DLD1 (cell line): ENCODE measurements around the gene TMEM18.

Source experiments
- in situ Hi-C: cut with HindIII; loops from 2 replicates; pipeline ENCODE4 v1.10.0; 2017; ENCODE audit warnings: low sequenced_read_pairs

Gene TMEM18

DNA sequence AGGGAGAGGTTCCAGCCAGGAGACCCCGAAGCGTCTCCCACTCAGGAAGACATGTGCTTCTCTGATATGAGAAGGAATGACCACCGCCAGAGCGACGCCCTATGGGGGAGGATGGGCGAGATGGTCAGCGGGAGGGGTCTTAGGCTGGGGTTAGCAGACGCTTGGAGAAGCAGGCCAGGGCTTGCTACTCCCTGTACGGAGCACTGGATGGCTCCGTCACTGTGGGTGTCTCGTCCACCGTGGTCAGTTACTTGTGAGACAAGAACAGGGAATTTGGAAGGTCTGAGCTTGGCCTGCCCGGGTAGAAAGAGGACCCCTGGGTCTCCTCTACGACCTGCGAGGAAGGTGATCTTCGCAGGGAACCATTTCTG is 39.8 kb downstream of the TMEM18 start:
- in situ Hi-C loops: no loop called here

DNA sequence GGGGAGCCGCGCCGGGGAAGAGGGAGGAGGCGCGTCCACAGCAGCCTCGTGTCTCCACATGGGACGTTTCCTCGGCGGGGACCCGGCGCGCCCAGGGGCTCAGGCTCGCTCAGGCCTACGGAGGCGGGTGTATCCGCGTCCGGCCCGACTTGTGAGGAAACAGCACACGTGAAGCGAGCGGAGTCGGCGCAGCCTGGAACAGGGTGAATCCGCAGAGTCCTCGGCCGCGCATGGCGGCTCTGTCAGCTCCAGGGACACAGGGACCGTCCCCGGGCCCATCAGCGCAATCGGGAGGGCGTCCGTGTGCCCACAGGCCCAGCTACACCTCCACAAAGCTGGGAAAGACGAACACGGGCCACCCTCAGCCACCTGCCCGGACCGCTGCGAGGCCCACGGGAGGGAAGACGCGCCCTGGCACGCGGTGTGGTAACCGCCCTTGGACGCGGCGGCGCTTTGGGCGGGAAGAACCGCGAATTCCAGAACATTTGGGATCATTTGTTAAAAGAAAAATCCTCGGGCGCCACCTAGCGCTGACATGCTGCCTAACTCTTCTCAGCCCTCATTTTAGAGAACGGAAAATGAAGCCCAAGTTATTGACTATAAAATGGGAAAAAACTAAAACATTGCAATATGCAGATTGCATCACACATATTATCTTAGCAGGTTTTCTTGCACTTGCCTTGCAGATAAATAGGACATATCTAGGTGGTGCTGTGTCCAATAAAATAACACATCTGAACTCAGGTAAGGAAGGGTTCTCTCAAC is 40.4 kb downstream of the TMEM18 start:
- in situ Hi-C loops: no loop called here

DNA sequence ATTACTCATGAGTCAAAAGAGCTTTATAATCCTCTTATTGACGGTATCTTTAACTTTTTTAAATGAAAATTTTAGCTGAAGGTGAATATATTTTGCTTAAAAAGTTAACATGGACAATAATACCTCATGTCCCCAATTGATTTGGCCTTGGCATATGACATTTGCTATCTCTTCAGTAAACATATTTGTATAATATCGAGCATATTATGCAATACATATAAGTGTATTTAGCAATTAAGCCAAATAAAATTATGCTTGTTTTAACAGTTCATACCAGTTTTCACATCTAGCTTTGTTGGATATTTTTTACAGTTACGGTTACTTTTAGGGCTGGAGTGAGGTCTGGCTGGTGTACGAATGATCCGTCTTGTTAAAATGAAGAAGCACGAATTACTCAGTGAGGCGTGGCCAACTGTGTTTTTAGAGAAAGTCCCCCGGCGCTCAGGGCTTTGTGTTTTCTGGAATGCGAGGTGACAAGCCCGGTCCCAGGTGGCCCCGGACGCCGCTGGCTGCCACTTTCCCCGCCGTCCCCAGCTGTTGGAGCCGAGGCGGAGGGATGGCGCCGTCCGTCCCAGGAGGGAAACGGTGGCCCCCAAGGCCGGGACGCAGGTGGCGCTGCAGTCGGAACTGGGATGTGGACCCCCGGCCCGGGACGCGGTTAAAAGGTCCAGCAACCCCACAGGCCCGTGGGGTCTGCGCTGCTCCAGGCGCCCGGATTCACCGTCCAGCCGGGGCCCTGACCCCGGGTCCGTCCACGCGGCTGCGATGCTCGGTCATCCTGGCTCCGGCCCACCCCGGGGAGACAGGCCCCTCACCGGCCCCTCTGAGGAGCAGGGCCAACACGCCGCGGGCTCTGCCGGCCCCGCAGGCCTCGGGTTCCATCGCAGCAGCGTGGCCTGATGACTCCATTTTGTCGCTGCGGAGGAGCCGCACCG is 41.3 kb downstream of the TMEM18 start:
- in situ Hi-C loops: no loop called here

DNA sequence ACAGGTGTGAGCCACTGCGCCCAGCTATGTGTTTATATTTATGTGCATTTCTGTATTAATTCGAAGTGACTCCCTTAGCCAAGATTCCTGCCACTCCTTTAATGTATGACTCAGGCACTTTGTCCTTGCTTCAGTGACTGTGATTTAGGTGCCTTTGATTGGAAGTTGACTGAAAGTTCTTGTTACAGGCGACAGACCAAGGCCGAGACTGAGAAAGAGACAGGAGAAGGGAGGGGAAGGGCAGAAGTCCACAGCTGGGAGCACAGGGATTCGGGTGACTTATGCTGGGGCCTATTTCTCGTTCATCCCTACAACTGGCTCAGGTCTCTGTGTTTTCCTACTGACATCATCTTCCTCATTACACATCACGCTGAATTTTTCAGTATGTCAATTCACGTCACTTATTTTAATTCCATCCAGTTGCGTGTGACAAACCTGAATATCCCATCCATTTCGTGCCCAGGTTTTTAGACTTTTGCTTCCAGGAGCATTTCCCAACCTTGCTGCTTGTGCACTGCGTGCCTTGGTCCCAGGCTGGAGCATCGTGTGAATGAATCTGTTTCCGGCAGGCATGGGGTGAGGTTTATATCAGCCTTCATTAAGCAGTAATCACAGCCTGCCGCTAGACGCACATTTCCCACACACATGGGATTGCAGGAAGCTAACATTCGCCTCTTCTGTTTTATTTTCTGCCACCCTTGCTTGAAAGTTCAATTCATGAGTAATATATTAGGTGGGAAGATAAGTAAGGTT is 42.4 kb downstream of the TMEM18 start:
- in situ Hi-C loops: no loop called here

DNA sequence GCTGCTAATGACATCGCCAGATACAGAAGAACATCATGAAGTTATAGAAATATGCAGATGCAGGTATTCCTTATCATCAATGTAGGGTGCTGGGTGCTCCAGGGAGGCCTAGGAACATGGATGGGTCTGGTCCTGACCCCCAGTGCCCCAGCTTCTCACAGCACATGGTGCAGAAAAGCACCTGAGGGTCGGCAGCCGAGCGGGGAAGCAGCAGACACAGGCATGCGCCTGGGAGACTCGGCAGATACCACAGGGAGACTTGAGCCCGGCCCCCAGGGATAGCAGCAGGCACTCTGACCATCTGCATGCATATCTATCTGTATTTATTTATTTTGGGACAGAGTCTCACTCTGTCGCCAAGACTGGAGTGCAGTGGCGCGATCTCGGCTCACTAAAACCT is 43.2 kb downstream of the TMEM18 start:
- in situ Hi-C loops: no loop called here

DNA sequence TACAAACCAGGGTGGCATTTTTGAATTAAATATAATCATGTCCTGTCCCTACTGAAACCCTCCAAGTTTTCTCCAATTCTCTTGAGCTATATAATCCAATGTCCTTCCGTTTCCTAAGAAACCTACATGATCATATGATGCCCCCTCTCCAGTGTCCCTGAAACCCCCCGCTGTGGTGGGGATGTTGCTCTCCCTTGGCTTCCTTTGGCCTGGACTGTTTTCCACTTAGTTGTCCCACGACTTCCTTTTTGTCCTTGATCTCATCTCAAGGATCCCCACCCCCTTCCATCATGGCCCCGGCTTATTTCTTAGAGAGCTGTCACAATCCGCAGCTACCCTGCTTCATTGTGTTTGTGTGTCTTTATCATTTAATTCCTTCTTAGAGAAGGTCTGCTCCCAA is 43.8 kb downstream of the TMEM18 start:
- in situ Hi-C loops: no loop called here

DNA sequence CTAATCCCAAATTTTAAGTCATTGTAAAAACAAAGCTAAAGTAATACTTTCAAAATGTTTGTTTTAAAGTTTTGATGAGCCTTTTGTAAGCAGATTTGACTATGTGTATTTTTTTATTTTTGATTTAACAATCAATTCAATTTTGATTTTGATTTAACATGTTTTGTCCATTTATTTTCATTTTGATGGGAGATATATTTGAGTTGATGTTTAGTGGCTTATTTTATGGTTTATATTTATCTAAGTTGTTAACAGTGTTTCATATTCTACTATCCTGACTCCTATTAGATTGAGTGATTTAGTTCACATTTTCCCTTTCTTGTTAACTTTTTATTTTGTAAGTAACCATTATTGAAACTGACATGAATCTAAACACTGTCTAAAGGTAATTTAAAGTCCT is 44.7 kb downstream of the TMEM18 start:
- in situ Hi-C loops: no loop called here

DNA sequence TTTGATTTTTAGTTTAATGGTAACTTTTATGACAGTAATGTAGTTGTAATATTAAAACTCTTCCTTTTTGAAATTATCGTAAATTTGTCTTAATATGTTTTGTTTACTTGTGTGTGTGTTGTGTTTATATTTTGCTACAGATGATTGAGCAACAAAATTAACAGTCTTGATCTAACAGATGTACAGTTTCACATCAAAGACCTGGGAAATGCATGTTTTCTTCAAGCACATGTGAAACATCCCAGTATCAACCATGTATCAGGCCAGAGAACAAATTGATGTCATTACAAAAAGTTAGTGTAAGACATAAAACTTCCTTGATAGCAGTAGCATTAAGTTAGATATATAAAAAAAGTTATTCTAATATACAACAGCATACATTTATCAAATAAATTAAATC is 45.5 kb downstream of the TMEM18 start:
- in situ Hi-C loops: no loop called here

DNA sequence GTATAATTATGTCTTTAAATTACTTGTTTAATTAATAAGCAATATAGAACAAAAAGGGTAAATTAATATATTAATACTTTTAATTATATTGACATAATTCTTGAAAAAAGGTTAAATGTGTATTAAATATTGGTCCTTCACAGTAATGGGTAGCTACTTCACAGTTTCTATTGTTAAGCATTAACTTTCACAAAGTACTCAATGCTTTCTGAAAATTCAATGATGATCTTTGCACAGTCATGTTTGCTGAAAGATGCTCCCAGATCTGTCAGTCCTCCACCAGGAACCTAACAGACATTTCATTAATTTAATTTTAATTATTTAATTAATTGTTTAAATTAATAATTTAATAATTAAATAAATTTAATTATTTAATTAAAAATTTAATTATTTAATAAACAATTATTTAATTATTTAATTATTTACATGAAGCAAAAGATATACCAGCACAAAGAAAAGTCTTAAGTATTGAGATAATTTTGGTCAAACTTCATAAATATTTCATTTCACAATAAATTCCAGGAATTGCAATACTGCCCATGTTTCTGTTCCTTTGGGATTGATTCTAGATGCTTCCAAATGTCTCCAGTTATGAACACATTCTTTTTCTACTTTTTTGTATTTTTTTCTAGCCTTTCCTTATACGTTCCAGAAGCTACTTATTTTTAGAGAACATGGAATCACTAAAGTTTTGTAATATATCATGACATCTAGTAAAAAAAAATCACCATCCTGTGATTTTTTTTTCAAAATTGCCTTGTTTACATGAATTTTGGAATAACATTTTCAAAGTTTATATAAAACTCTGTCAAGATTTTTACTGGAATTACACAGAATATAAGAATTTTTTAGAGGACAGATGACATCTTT is 46.5 kb downstream of the TMEM18 start:
- in situ Hi-C loops: no loop called here

DNA sequence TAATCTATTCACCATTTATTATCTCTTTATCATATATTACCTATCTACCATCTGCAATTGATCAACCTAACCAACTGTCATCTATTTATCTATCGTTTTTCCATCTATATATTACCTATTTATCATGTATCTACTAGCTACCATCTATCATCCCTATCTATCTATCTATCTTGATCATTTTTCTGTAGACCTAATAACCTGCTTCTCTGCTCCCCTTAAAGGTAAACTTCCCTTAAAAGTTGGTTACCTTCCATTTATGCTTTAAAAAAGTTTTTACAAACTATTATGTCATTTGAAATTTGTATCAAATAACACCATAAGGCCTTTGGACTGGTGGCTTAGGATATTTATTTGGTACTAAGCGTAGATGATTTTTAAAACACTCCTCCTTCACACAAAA is 47.2 kb downstream of the TMEM18 start:
- in situ Hi-C loops: no loop called here

DNA sequence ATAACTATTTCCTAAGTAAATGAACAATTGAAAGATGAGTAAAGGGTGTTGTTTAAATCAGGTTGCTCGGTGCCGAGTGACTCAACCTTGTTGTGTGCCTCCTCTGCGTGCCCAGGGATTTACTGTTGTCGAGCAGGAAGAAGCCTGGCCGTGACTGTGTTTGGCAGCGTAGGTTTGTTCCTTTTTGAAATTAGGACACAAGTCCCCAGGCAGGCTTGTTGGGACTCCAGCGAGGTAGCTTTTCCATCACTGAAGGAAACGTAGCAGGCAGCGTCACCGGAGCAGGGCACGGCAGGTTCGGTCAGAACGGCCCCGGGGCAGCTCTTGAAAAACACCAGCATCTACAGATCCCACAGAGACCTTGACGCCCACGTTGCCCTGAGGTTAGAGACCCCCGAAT is 48.6 kb downstream of the TMEM18 start:
- in situ Hi-C loops: no loop called here

DNA sequence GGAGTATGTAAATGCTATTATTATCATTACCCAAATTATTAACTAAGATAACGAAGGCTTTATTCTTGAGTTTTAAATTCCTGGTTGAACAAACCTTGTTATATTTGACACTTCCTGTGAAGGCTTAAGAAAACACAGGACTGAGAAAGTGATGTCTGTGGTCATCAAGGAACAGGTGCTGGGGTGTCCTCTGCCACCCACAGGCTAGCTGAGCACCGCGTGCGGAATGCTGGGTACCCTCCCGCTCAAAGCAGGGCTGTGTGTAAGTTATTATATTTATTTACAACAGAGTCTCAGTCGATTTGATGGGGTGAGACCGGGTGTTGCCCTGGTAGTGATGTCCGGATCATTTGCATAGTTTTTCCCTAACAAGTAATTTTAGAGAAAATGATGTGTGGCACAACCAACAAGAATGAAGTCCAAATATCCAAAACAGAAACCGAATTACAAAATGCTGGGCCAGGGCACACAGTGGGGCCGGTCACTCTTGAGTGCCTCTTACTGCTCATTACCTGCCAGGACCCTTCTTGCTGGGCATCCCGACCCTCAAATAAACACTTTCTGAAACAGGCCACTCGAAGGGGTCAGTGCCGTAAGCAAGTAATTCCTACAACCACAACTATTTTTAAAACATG is 49.2 kb downstream of the TMEM18 start:
- in situ Hi-C loops: no loop called here

DNA sequence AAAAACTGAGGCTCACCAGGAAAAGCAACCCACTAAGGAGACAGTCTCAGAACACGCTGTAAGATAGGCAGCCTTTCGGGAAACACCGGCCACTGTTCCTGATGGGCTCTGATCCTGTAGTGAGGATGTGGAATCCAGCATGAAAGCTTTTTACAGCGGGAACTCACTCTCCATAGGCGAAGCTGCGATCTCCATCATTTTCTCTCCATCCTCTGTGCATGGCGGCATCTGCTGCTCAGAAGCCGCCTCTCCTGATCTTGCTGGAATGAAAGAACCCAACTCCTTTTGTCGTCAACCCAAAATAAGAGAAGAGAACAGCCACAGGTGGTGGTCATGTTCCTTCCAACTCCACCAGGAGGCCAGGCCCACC is 49.9 kb downstream of the TMEM18 start:
- in situ Hi-C loops: no loop called here

DNA sequence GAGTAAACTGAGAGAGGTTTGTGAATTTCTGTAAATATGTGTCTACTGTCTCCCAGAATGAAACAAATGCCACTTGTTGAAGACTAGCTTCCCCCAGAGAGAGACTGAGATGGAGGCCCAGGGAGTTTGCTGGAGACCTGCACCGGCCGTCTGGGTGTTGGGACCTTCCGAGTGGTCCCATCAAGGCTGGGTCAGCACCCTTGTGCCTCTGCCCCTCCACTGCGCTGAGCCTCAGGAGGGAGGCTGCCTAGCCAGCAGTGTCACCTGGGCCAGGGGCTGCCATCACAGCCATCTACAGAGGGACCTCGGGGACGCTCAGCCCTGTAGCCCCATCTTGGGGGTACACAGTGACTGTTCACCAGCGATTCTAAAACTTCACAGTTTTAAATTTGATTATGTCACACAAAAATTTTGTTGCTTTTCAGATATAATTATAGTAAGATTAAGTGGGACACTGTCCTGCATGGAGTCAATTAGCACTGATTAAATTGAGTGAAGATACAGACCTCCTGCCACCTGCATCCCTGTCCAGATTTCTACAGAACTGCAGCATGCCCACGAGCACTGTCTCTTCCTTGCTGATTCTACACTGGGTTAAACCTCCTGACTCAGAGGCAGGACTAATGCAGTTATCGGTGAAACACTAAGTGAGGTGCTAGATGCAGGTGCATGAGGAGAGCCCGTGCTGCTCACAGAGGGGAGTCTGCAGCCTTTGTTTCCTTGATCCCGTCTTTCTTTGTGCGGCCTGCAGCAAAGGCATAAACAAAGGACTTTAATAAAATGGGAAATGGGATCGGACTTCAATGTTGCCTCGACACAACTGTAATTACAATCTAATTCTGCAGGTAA is 50.5 kb downstream of the TMEM18 start:
- in situ Hi-C loops: no loop called here

DNA sequence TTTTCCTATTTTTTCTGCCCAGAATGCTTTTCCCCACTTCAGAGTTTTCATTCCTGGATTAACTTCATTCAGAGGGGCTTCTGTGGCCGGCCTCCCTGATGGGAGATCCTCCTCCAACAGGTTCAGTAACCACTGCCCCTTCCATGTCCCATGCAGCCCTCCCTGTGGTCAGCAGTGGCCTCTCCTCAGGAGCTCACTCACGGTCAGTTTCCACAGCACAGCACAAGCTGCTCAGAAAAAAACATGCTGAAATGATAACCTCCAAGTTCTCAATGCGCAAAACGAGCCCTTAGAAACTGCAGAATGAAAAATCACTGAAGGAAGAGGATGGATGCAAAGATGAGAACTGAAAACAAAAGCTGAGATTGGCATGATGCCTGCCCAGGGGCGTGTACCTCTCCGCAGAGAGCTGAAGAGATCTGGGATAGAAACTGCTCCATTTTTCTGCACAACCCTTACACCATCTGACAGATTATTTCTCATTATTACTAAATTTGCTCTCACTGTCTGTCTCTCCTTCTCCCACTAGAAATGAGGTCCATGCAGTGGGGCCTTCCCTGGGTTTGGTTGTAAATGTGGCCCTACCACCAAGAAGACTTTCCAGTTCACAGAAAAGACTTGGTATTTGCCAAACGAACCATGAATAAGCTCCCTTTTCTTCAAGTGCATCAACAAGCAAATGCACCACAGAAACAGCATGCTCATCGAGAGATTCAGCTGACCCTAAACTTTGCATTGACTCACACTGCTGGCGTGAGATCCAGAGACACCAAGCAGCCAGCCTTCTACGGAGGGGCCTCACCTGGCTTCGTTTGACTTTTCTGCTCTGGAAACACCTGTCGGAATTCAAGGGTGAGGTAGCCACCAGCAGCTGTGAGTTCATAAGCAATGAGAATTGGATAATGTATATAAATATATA is 51.5 kb downstream of the TMEM18 start:
- in situ Hi-C loops: no loop called here

DNA sequence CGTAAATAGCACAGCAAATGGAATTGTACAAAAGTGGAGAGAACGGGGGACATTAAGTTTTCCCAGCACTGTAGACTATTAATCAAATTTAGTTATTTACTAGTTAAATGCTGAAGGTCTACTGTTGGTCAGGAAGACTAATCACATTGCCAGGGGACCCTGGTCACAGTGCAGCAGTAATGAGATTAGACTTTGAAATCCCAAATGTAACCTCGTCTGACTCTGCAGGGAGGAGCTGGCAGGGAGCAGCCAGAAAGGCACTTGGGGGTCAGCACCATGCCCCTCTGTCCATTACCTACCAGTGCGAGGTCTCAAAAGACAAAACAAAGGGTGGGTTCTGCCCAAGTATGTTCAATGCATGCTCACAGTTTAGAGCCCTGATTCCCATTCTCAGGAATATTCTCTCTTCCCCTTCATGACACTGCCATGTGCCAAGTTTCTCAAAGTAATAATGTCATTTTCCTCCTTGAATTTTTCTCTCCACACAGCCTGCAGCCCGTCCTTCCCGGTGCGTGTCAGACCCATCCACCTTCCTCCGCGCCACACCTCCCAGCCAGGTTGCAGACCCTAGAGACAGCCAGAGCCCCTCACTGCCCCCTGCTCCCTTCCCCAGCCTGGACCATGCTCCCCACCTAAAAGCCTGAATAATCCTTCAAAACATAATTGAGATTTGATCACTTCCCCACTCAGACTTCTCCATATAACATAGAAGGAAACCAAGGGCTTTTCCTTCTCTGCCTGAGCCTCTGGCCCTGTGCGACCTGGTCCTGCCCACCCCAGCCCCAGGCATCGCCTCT is 52.5 kb downstream of the TMEM18 start:
- in situ Hi-C loops: no loop called here

DNA sequence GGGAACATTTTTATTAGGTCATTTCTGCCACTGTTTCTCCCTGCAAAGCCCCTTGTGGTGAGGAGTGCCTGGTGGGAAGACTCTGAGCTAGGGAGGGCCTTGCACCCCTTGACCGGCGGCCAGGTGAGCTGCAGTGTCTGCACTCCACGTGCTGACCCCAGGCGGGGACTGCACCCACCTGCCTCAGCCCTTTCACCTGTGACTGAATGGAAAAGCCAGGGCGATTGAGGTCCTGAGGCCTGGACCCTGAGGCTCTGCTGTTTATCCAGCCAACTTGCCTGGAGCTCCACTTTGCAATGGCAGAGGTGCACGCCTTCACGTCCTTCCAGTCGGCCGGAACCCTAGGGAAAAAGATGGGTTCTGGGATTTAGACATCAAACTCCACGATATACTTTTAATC is 53.1 kb downstream of the TMEM18 start:
- in situ Hi-C loops: no loop called here
